HFF-Myc (cell line): ENCODE results near the gene WDCP.

Source experiments
- DNase-seq: peaks from one replicate; pipeline ENCODE4 v3.0.0-alpha.2; 2011; ENCODE audit warnings: low read depth; ENCODE audit errors: extremely low read depth
- H3K4me3 ChIP-seq: replicated peaks from 2 replicates; pipeline ENCODE4 v1.5.1; 2011; ENCODE audit warnings: low read depth, mild to moderate bottlenecking, control low read depth, low read length
- CTCF ChIP-seq: IDR thresholded peaks from 2 replicates; pipeline ENCODE4 v1.5.1; 2012; ENCODE audit warnings: mild to moderate bottlenecking, low read depth, low read length, control low read depth; ENCODE audit errors: missing control alignments

The WDCP gene

GRCh38 chr2:24021122-24021998 is 25.8 kb downstream of the WDCP start:
- H3K4me3 ChIP-seq, result no peak overlapping the region
- peak; percentile 43 for TF ChIP-seq CTCF
- DNase-seq, result no peak

- TF ChIP-seq CTCF, result no peak
- DNase-seq, result no peak
- no peak overlapping the region for H3K4me3 ChIP-seq
These were observed 26.9 kb downstream of the WDCP start for GRCh38 chr2:24020244-24020643.

- TF ChIP-seq CTCF, result no peak
These were observed 27.5 kb downstream of the WDCP start for GRCh38 chr2:24019729-24020128.

GRCh38 chr2:24018241-24018640 is 28.9 kb downstream of the WDCP start:
- no peak overlapping the region for H3K4me3 ChIP-seq
- DNase-seq, result no peak
- TF ChIP-seq CTCF, result no peak

More at GRCh38 chr2:24019729-24020128, 27.5 kb downstream of the WDCP start:
- no peak for DNase-seq
- no peak overlapping the region for H3K4me3 ChIP-seq

GRCh38 chr2:24017711-24018110 is 29.5 kb downstream of the WDCP start:
- DNase-seq, result no peak
- H3K4me3 ChIP-seq, result no peak overlapping the region
- no peak for TF ChIP-seq CTCF

- H3K4me3 ChIP-seq, result no peak overlapping the region
- no peak for DNase-seq
- TF ChIP-seq CTCF, result no peak
These were observed 30.1 kb downstream of the WDCP start for GRCh38 chr2:24016853-24017703.
